DOHH2 (cell line): ENCODE measurements around the gene FADS3.
A peak's percentile ranks its signal among the peaks of the same experiment; 100 is the strongest.

Experiments used
- H3F3A ChIP-seq: fragments of 200-600 bp; sonication (generic), shearing (Covaris generic); 2 replicates; pipeline ENCODE4 v1.6.0; 2016; ENCODE audit warnings: antibody characterized with exemption, mild to moderate bottlenecking; ENCODE audit not compliant: control insufficient read depth, insufficient read depth
- H3K27ac ChIP-seq: fragments of 200-600 bp; sonication (generic); 2 replicates; pipeline ENCODE4 v1.5.1; 2014; ENCODE audit warnings: low read depth, mild to moderate bottlenecking, low read length, moderate library complexity
- H3K27me3 ChIP-seq: fragments of 200-600 bp; sonication (generic); 2 replicates; pipeline ENCODE4 v1.6.1; 2014; ENCODE audit warnings: mild to moderate bottlenecking, low read length, mixed read lengths; ENCODE audit not compliant: control insufficient read depth
- H3K36me3 ChIP-seq: fragments of 200-600 bp; sonication (generic); 2 replicates; pipeline ENCODE4 v1.6.1; 2014; ENCODE audit warnings: mild to moderate bottlenecking, low read length, moderate library complexity, mixed read lengths; ENCODE audit not compliant: control insufficient read depth
- H3K4me1 ChIP-seq: fragments of 200-600 bp; sonication (generic); 2 replicates; pipeline ENCODE4 v1.6.1; 2014; ENCODE audit warnings: mild to moderate bottlenecking, low read length, mixed read lengths; ENCODE audit not compliant: control insufficient read depth
- H3K4me2 ChIP-seq: fragments of 200-600 bp; sonication (generic); 2 replicates; pipeline ENCODE4 v1.6.0; 2014; ENCODE audit warnings: mild to moderate bottlenecking, low read length, moderate library complexity
- H3K4me3 ChIP-seq: fragments of 200-600 bp; sonication (generic); 2 replicates; pipeline ENCODE4 v1.5.1; 2014; ENCODE audit warnings: mild to moderate bottlenecking, low read length, mixed read lengths
- H3K79me2 ChIP-seq: fragments of 200-600 bp; sonication (generic); 2 replicates; pipeline ENCODE4 v1.6.1; 2014; ENCODE audit warnings: mild to moderate bottlenecking, low read length, mixed read lengths; ENCODE audit not compliant: control insufficient read depth
- H3K9me2 ChIP-seq: fragments of 200-600 bp; sonication (generic); replicated peaks from 2 replicates; pipeline ENCODE4 v1.6.1; 2014; ENCODE audit warnings: mild to moderate bottlenecking, low read length, mixed read lengths; ENCODE audit not compliant: control insufficient read depth
- H3K9me3 ChIP-seq: fragments of 200-600 bp; sonication (generic); 2 replicates; pipeline ENCODE4 v1.6.1; 2014; ENCODE audit warnings: antibody characterized with exemption, low read length, mixed read lengths; ENCODE audit not compliant: control insufficient read depth, insufficient read depth
- H4K20me1 ChIP-seq: fragments of 200-600 bp; sonication (generic); 2 replicates; pipeline ENCODE4 v1.6.0; 2014; ENCODE audit warnings: low read depth, mild to moderate bottlenecking, antibody characterized with exemption, low read length, moderate library complexity; ENCODE audit not compliant: control insufficient read depth, insufficient read depth
- CTCF ChIP-seq: fragments of 200-600 bp; sonication (generic); IDR thresholded peaks from one replicate; pipeline ENCODE4 v1.5.1; 2014; ENCODE audit warnings: antibody characterized with exemption, mild to moderate bottlenecking, low read depth, low read length; ENCODE audit not compliant: poor library complexity, severe bottlenecking
- EZH2phosphoT487 ChIP-seq: fragments of 200-600 bp; sonication (generic); IDR thresholded peaks from 2 replicates; pipeline ENCODE4 v1.6.1; 2017; ENCODE audit warnings: borderline replicate concordance, mild to moderate bottlenecking, antibody characterized with exemption, low read length, moderate library complexity, mixed read lengths

The FADS3 gene

GRCh38 chr11:61873588-61874376 lies 17.6 kb downstream of the FADS3 start:
- H4K20me1 ChIP-seq: no peaks in the 10 kb centered on the region
- H3K4me2 ChIP-seq: no peak overlapping the region
- peaks cover 10% of the 10 kb centered on the region for H3K36me3 ChIP-seq

GRCh38 chr11:61872935-61873565 lies 18.3 kb downstream of the FADS3 start:
- Histone ChIP-seq H3K4me2 (no peak overlapping the region), H3K27me3 (no peaks in the 10 kb centered on the region), H3K4me1 (peaks cover 15% of the 10 kb centered on the region), H3K36me3 (peaks cover 4% of the 10 kb centered on the region; the same call in 1 of the 2 replicates), H3K9me3 (no peaks in the 10 kb centered on the region), H3K9me2 (no peaks in the 10 kb centered on the region), H3K4me3 (no peak overlapping the region), H3K27ac (no peak overlapping the region), H3F3A (0 out of 2 replicates have a peak, but pooled peaks cover 4% of the 10 kb centered on the region), H4K20me1 (no peaks in the 10 kb centered on the region), H3K79me2 (no peaks in the 10 kb centered on the region; the same call in 1 of the 2 replicates)
- TF ChIP-seq CTCF: no peak
- TF ChIP-seq EZH2phosphoT487: no peak

More at GRCh38 chr11:61873588-61874376, 17.6 kb downstream of the FADS3 start:
- peaks cover 22% of the 10 kb centered on the region for H3K4me1 ChIP-seq
- 0 out of 2 replicates have a peak, but pooled peaks cover 4% of the 10 kb centered on the region for H3F3A ChIP-seq
- no peak overlapping the region for H3K27ac ChIP-seq
- H3K27me3 ChIP-seq: no peaks in the 10 kb centered on the region
- no peaks in the 10 kb centered on the region for H3K9me3 ChIP-seq
- no peak overlapping the region for H3K4me3 ChIP-seq
- peaks cover 6% of the 10 kb centered on the region for H3K79me2 ChIP-seq
- H3K9me2 ChIP-seq: no peaks in the 10 kb centered on the region
- TF ChIP-seq EZH2phosphoT487: no peak

GRCh38 chr11:61871158-61871597 lies 20.2 kb downstream of the FADS3 start:
- Histone ChIP-seq H4K20me1 (no peaks in the 10 kb centered on the region), H3K4me2 (peak overlapping the region; percentile 92), H3K27ac (no peak overlapping the region), H3F3A (0 out of 2 replicates have a peak, but pooled peaks cover 6% of the 10 kb centered on the region), H3K36me3 (peaks cover 6% of the 10 kb centered on the region), H3K27me3 (no peaks in the 10 kb centered on the region), H3K79me2 (no peaks in the 10 kb centered on the region), H3K4me3 (peak overlapping the region; percentile 67), H3K4me1 (peaks cover 14% of the 10 kb centered on the region), H3K9me2 (no peaks in the 10 kb centered on the region), H3K9me3 (no peaks in the 10 kb centered on the region)
- TF ChIP-seq CTCF (peak; percentile 99), EZH2phosphoT487 (no peak)
